ENCODE measurements around the gene MUS81.

MUS81 gene

GRCh38 chr11:65866509-65867283 lies 6.5 kb downstream of the MUS81 start:
- no peak overlapping the region for H3K4me3 ChIP-seq (ENCODE audit: low read depth, low read length)
- no peak for TF ChIP-seq CTCF (IDR thresholded peaks at IDR 0.05; ENCODE audit: low read depth, low read length, missing control alignments)
- no peak for DNase-seq (ENCODE audit: low read depth)

- H3K4me3 ChIP-seq (ENCODE audit: low read depth, low read length): no peak overlapping the region
- no peak for TF ChIP-seq CTCF (IDR thresholded peaks at IDR 0.05; ENCODE audit: low read depth, low read length, missing control alignments)
- DNase-seq (ENCODE audit: low read depth): no peak
These were observed 7.2 kb downstream of the MUS81 start for GRCh38 chr11:65867284-65868071.

- no peak for TF ChIP-seq CTCF (IDR thresholded peaks at IDR 0.05; ENCODE audit: low read depth, low read length, missing control alignments)
- no peak overlapping the region for H3K4me3 ChIP-seq (ENCODE audit: low read depth, low read length)
- DNase-seq (ENCODE audit: low read depth): no peak
These were observed 7.9 kb downstream of the MUS81 start for GRCh38 chr11:65868076-65868667.

GRCh38 chr11:65868907-65869306 lies 8.7 kb downstream of the MUS81 start:
- TF ChIP-seq CTCF (IDR thresholded peaks at IDR 0.05; ENCODE audit: low read depth, low read length, missing control alignments): no peak
- DNase-seq (ENCODE audit: low read depth): no peak
- H3K4me3 ChIP-seq (ENCODE audit: low read depth, low read length): no peak overlapping the region

GRCh38 chr11:65869643-65870306 lies 9.5 kb downstream of the MUS81 start:
- TF ChIP-seq CTCF (IDR thresholded peaks at IDR 0.05; ENCODE audit: low read depth, low read length, missing control alignments): no peak

GRCh38 chr11:65870307-65870658 lies 10.1 kb downstream of the MUS81 start:
- TF ChIP-seq CTCF (IDR thresholded peaks at IDR 0.05; ENCODE audit: low read depth, low read length, missing control alignments): no peak
- no peak overlapping the region for H3K4me3 ChIP-seq (ENCODE audit: low read depth, low read length)
- DNase-seq (ENCODE audit: low read depth): no peak

More at GRCh38 chr11:65869643-65870306, 9.5 kb downstream of the MUS81 start:
- no peak overlapping the region for H3K4me3 ChIP-seq (ENCODE audit: low read depth, low read length)
- DNase-seq (ENCODE audit: low read depth): no peak
